ENCODE results near the gene SERPINA5.

DNA sequence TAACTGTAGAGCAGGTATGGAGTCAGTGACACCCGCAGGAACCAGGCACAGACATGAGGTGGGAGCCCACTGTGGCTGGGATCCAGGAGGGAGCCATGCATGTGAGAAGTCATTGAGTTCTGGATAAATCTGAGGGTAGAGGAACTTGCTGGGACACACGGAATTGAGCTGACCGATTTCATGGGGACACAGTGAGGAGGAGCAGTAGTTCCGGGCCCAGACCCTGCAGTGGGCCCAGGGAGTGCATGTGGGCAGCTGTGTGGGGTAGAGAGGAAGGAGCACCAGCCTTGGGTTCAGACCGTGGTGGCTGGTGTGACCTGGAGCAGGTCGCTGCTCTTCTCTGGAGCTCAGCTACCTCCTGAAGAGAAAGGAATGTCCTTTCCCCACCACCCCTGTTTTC, 39.4 kb downstream of the SERPINA5 start:
- TF ChIP-seq POLR2A (IDR thresholded peaks at IDR 0.05; ENCODE audit: low read depth, low read length) (no peak), TAF1 (IDR thresholded peaks at IDR 0.05; ENCODE audit: low read depth, low read length) (no peak), POLR2AphosphoS5 (IDR thresholded peaks at IDR 0.05; ENCODE audit: low read depth, low read length) (no peak), SPI1 (IDR thresholded peaks at IDR 0.05; ENCODE audit: low read depth, low read length) (no peak), PAX5 (IDR thresholded peaks at IDR 0.05; ENCODE audit: insufficient read depth, low read length, severe bottlenecking) (no peak), POU2F2 (IDR thresholded peaks at IDR 0.05; ENCODE audit: low read depth, low read length) (no peak)

Measured in GM12891 (cell line).